SHP77 treated with DMSO at 0.1 percent for 48 hours (cell line): ENCODE results near the gene LIME1.

Experiments used
- DNase-seq: peaks from one replicate; lab custom pipeline; 2025; lab: John Stamatoyannopoulos, UW

LIME1 gene

DNA sequence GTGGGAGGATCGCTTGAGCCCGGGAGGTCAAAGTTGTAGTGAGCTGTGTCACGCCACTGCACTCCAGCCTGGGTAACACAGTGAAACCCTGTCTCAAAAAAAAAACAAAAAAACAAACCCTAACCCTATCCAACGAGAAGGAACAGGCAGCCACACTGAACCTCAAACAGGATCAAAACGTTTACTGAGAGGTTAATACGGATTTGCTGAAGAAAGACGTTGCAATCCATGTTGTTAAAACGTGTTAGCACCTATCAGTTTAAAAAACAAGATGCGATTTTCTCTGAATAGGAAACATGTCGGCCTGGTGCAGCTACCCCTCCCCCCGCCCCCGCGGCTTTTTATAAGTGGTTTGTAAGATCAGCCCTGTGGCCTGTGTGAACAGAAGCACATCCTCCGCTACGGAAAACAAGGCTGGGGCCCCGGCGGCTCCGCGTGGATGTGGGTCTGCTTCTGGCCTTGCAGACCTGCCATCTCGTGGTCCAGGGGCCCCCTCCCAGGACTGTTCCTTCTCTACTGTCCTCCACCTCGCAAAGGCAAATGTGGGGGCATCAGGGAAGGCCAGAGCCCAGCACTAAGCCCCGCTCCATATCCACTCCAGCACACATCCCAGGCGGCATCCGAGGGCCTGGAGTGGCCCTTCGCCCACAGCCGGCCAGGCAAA lies 14.5 kb downstream of the LIME1 start:
- no peak for DNase-seq

- DNase-seq: no peak
Measured at GRCh38 chr20:63751471-63752271, 15.2 kb downstream of the LIME1 start.

DNA sequence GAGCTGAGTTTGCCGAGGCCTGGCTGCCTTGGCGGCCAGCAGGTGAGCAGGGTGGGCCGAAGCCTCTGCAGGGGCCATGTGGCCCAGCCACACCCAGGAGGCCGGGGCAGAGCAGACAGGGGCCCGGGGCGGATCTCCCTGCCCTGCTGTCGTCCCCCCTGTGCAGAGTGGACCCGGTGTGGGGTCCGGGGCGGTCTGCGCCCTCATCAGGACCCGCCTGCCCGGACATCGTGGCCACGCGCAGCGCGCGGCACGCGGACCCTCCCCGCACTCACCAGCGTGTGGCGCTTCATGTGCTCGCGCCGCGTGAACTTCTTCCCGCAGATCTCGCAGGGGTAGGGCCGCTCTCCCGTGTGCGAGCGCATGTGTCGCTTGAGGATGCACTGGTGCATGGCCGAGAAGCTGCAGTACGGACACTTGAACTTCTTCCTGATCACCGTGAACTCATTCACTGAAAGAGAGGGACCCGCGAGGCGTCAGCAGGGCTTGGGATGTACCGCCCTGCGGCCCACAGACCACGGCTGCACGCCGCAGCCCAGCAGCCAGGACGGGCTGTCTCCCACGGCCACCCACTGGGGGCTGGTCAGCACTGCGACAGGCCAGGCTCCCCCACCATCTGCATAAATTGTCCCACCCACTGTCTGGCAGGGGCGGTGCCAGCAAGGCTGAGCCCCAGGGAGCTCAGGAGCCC lies 16.1 kb downstream of the LIME1 start:
- no peak for DNase-seq

GRCh38 chr20:63753381-63753780 lies 16.9 kb downstream of the LIME1 start:
- DNase-seq: no peak

GRCh38 chr20:63754008-63754407 lies 17.5 kb downstream of the LIME1 start:
- no peak for DNase-seq

DNA sequence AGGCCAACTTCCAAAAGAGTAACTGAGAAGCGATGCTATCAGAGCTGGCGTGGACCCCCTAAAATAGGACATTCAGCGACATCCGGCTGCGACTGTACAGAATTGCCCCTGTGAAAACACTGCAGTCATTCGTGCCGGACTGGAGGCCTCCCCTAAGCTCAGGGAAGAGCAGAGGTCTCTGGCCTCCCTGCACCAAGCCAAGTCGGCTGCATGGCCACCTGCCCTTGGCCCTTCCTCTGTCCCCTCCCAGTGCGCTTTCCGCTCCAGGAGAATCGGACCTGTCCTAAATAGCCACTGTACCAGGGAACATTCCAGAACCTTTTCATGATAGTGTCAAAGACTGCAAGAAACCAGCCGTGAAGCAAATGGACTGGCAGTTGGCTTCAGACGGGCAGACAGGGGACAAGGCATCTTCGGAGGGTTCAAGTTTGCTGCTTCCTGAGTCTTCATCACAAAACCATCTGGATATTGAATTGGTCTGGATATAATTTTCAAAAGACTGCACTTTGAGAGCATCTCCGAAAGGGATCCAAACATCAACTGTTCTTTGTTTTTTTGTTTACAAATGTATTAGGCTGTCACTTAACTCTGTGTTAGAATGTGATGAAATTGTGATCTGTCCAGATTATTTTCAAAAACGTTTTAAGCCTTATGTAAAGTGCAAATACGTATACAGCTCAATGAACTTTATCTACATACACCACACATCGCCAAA lies 19.6 kb downstream of the LIME1 start:
- DNase-seq: no peak

GRCh38 chr20:63756648-63756991 lies 20.2 kb downstream of the LIME1 start:
- DNase-seq: no peak

DNA sequence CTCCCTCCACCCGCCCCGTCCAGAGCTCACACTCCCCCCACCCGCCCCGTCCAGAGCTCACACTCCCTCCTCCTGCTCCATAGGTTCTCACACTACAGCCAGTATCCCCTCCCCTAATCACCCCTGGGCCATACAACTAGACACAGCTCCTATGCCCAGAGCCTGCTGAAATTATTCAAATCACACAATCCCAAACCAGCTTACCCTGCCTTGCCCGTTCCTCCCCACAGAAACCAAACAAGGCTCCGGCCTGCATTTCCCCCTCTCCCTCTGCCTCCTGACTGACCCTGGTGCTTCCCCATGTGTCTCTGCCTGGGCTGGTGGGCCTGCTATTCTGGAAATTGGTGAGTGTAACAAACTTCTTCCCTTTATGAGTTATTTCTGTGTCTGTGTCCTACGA lies 21.7 kb downstream of the LIME1 start:
- DNase-seq: no peak

DNA sequence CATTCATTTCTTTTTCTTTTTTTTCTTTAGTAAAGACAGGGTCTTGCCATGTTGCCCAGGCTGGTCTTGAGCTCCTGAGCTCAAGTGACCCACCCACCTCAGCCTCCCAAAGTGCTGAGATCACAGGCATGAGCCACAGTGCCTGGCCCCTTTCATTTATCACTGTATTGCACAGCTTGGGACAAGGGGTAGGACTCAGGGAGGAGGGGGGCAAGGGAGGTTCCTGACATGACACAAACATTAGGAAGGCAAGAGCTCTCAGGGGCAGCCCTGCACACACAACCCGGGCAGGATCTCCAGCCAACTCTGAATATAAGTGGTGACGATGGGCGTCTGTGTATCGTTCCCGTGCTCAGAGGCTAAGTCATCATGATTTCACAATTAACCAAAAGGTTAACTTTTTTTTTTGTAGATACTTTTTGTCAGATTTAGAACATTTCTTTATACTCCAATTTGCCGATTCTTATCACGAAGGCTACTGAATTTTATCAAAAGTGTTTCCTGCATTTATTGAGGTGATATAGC lies 23.0 kb downstream of the LIME1 start:
- DNase-seq: no peak

GRCh38 chr20:63765082-63765873 lies 28.8 kb downstream of the LIME1 start:
- DNase-seq: no peak

- no peak for DNase-seq
Measured at GRCh38 chr20:63765902-63766301, 29.4 kb downstream of the LIME1 start.

DNA sequence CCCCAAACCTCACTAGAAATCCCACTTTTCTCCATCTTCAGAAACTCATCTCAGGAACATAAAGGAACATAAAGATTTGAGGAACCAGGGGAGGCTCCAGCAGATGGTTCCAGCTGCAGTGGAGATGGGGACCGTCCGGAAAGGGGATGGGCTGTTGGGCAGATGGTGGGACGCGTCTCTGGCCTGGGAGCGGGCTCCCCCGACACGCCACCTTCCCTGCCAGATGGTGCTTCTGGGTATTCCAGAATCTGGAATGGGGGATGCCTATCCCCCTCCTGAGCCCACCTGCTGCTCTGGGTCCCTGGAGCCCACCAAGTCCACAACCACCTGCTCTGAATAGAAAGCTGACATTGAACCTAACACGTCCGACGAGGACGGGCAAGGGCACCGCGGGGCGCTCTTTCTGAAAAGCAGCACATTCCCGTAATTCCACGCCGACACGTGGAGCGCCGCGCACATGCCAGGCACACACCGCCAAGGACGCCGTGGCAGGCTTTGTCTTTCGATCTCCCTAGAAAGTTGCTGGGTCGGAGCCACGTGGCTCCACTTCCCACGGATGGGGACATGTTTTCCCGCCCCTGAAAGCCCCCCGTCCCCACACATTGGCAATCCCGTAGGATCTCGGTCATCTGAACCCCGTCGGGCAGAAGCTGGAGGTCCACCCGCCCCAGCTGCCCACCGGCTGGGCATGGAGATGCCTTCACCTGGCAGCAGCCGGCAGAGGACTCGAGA lies 30.4 kb downstream of the LIME1 start:
- no peak for DNase-seq

- no peak for DNase-seq
Measured at GRCh38 chr20:63767456-63767855, 31.0 kb downstream of the LIME1 start.

DNA sequence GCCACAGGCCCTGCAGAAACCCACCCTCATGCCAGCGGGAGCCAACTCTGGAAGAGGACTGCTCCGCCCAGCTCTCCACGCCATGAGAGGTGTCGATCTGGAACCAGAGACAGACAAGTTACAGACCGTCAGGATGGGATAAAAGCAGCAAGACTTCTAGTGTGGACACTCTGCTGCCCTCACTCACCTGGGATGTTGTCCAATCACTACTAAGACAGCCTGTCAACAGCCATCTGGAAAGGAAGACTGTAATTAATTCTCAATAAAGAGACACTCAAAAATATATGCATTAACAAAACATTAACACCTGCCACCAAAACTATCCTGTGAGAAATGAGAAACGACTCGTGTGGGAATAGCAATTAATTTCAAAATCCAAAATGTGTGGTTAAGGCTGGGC lies 31.4 kb downstream of the LIME1 start:
- DNase-seq: no peak

- DNase-seq: no peak
Measured at GRCh38 chr20:63768591-63769515, 32.4 kb downstream of the LIME1 start.

- DNase-seq: no peak
Measured at GRCh38 chr20:63769891-63770474, 33.5 kb downstream of the LIME1 start.

- no peak for DNase-seq
Measured at GRCh38 chr20:63771046-63771707, 34.7 kb downstream of the LIME1 start.

- DNase-seq: no peak
Measured at GRCh38 chr20:63772781-63773518, 36.5 kb downstream of the LIME1 start.
